K562 (cell line): ENCODE data around the gene TRAF1. TPM values are rescaled to one million over a fixed set of nuclear protein-coding genes. Genes with fewer than 3 reads are reported as not detected.

Experiments
- NCOA1 ChIP-seq: fragments of 450-650 bp; IDR thresholded peaks from 2 replicates; pipeline ENCODE4 v1.6.1; 2016; ENCODE audit warnings: low read depth
- ZNF398 ChIP-seq: fragments of 250-450 bp; sonication (Bioruptor Pico); IDR thresholded peaks from 2 replicates; pipeline ENCODE4 v1.8.0; 2021; ENCODE audit warnings: moderate library complexity, mild to moderate bottlenecking, inconsistent platforms
- ZNF407 ChIP-seq: fragments of 450-650 bp; IDR thresholded peaks from 2 replicates; pipeline ENCODE4 v1.6.1; 2016; ENCODE audit warnings: low read depth
- polyA plus RNA-seq, 8 experiments: library from polyadenylated mRNA; depleted of rRNA in 4 of 8; stranded (reverse) in 5 of 8; unstranded in 3 of 8; fragments of >200 nt; fragmentation: Nextera tagmentation in 2 of 8; fragmentation: Illumina TruSeq in 1 of 8; extraction: Ambion mirVana in 2 of 8; extraction: Trizol in 1 of 8; gene quantifications; 2 replicates each; pipeline versions ENCODE4 v1.2.1 to v1.2.3, GENCODE V29; 2011 to 2014; ENCODE audit warnings: inconsistent platforms in 1 of 8, missing spikeins in 1 of 8
- total RNA-seq, 7 experiments: library from RNA; depleted of rRNA in 6 of 7; stranded (reverse); fragments of >200 nt in 6 of 7; fragmentation: Illumina TruSeq in 2 of 7; extraction: Trizol in 2 of 7; gene quantifications; 2 replicates each; pipeline versions ENCODE4 v1.2.1 to v1.2.3, GENCODE V29; 2011 to 2021; ENCODE audit warnings: low replicate concordance in 1 of 7

The TRAF1 gene
- total and polyA plus RNA-seq, 9 of the 15 experiments (the other 6 are each of a cell fraction or from before 2014, with no cell fraction given), result 0.01 to 1.1 (median 0.04) TPM; not detected in 2

GRCh38 chr9:120875954-120876841 is 50.4 kb downstream of the TRAF1 start (continued):
- TF ChIP-seq ZNF407 (no peak), ZNF398 (no peak), NCOA1 (no peak)
